ENCODE results near the gene ACKR3.
A peak's percentile ranks its signal among the peaks of the same experiment; 100 is the strongest.

The ACKR3 gene

DNA sequence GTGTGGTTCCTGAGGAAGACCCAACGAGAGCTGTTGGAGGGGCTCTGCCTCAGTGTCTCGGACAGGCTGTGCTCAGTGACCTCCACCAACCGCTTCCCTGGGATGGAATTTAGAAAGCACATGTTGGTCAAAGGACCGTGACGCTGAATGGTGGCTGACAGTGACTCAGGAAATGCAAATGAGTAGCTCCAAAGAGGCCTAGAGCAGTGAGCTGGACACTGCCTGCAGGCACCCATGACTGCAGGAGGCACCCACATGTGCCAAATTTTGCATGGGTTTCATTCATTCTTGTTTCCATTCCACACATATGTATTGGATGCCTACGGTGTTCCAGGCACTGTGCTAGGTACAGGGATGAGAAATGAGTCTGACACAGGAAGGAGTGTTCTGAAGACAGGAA is 46.4 kb downstream of the ACKR3 start:
- no peak for DNase-seq

DNA sequence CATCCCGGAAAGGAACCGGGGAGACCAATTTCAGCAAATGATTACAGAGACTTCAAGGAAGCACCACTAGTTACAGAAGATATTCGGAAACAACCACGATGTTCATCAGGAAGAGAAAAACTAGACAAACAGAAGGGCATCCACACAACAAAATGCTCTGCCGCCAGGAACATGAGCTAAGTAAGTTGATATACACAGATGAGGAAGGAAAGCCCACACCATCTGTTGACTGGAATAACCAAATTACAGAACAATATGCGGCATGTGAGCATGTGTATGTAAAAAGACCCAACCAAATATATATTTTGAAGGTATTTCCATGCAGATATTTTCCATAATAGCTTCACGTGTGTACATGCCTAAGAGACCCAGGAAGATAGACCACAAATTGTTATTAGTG is 47.0 kb downstream of the ACKR3 start:
- DNase-seq: no peak

DNA sequence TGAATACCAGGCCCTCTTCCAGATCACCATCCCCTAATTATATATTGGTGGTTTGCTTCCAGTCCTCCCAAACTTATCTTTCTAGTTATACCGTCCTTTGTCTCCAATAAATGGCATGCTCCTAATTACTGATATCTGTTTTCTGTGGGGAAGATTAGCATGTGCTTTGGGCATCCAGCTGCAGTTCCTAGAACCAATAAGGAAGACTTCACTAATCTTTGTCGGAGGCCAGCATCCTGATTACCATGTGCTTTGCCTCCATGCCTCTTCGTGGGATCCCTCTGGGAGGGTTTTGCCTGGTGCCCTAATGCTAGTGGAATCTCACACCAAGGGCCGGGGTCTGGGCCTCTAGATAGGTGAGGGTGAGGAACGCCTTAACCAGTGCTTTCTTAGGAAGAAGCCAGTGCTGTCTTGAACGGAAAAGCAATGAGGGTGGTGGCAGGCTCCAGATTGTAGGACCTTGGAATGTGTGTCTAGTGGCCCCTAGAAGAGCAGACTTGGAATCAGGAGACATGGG is 47.7 kb downstream of the ACKR3 start:
- DNase-seq: no peak

DNA sequence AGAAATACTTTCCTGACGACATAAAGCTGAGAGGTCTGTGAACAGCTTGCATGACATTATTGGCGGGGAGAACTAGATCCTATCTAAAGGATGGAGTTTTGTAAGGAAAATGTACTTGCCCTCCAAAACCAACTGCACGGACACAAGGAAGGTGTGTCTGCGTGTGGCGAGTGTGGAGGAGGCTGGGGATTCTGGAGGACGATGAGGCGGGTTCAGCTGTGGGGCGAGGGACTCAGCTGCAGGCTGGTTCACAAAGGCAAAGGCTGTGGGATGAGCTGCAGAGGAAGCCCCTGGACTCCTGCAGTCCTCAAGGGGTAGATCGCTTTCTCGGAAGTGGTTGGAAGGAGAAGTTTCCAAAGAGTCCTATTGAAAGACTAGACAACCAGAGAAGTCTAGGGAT is 48.2 kb downstream of the ACKR3 start:
- no peak for DNase-seq

DNA sequence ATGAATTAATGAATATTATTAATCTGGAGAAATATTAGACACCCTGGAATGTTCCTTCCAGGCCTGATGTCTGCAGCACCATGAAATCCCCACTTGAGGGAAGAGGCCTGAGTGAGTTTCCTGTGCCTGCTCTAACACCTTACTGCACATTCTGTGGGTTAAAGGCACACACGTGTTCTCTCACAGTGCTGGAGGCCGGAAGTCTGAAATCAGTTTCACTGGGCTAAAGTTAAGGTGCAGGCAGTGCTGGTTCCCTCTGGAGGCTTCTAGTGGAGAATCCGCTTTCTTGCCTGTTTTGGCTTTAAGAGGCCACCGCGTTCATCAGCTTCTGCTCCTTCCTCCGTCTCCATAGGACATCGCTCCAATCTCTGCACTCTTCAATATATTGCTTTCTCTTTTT is 48.7 kb downstream of the ACKR3 start:
- DNase-seq: no peak

DNA sequence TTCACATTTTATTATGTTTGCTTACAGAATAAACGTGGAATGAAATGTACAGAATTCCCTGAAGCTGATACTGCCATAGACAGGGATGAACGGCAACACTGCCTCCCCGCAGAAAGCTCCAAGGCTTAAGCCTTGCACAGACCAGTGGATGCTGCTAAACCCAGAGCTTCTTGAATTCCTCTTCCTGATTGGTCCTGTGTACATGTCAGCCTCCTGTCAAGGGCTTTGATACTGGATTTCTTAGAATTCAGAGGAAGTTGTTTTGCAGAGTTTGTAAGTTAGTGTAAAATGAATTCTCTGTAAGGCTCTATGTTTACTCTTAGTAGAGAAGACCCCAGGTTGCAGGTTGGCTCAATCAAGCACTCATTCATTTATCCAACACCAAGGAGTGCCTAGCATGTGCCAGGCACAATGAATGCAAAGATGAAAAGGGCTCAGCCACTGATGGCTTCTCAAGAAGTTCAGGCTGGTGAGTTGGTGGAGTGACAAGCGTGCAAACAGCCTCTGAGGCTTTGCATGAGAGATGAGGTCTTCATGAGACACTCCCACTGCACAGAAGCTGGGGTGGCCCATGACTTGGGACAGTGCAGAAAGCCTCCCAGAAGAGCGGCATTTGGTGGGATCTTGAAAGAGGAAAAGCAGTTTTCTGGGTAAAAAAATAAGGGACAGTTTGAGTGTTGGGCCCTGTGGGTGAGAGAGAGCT is 50.4 kb downstream of the ACKR3 start:
- no peak for DNase-seq

DNA sequence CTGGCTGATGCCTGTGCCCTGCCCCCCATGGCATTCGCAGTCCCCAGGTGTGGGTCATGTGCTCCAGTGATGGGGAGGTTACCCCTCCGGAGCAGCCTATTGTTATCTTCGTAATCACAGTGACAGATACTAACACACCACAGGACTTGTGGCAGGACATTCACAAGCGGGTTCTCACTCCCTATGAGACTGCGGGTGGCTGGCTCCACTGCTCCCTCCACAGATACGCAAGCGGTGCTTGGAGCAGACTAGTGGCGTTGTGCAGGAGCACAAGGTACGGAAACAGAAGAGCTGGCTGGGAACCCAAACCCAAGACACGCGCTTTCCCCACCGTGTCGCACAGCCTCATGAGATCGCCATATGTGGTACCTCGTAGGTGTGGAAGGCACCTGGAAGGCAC is 52.2 kb downstream of the ACKR3 start:
- no peak for DNase-seq

DNA sequence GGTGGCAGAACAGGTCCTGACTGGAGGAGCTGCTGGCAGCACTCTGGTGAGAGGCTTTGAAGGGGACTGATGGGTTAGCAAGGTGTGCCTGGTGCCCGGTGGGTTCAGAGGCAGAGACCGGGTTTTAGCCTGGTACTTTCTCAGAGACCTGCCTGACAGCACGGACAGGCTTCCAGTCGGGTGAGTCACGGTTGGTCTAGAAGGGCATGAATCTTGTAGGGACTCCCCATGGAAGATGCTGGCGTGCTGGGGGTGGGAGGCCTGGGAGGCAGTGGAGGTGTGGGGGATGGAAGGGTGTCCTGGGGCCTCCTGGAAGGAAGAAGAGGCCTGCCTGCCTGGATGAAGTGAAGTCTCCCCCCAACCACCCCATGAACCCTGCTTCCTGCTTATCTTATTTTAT is 52.6 kb downstream of the ACKR3 start:
- DNase-seq: no peak

DNA sequence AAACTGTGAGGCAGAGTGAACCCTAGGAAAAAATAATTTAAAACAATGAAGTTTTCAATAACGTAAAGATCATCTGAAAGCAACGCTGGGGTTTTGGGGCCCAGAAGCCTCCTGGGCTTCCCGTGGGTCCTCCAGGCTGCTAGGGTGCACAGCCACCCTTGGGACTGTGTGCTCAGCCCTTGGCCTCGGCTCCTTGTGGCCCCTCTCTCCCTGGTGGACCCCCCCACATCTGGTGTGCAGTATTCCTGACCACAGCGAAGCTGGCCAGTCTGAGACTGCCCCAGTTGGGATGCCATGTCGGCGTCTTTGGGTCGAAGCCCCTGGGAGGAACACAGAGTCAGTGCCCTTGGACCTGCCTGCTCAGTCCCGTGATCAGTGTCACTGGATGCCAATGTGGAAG is 53.0 kb downstream of the ACKR3 start:
- DNase-seq: no peak

DNA sequence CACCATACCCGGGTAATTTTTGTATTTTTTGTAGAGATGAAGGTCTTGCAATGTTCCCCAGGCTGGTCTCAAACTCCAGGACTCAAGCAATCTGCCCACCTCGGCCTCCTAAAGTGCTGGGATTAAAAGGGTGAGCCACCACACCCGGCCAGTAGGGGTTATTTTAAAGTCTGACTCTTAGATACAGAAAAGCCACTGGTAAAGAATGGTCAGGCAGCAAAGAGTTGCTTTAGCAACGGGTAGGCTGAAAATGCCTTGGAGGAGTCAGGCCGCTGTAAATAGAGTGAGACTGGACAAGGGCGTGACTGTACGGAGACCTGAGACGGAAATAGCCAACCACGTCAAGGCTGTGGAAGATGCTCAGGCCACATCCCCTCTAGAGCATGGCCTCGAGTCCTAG is 54.2 kb downstream of the ACKR3 start:
- DNase-seq: no peak

DNA sequence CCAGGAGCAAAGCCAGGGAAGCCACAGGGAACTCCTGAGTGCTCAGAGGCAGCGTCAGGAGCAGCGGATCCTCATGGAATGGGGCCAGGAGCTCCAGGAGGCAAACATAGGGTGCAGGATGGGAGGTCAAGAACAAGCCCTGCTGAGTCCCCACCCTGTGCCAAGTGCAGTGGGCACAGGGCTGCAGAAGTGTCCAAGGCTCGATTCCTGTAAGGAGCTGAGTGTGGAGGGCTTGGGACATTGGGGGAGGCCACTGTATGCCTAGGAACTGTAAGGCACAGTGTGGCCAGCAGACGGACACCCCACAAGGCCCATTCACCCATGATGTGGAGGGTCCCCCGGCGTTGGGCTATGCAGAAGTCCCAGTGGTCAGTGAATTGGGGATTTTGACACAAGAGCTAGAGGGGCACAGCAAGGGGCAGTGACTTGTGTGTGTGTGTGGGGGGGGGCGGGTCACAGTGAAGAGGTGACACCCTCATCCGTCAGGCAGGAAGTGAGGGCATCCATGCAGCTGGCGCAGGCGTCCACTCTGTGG is 55.6 kb downstream of the ACKR3 start:
- DNase-seq: no peak

DNA sequence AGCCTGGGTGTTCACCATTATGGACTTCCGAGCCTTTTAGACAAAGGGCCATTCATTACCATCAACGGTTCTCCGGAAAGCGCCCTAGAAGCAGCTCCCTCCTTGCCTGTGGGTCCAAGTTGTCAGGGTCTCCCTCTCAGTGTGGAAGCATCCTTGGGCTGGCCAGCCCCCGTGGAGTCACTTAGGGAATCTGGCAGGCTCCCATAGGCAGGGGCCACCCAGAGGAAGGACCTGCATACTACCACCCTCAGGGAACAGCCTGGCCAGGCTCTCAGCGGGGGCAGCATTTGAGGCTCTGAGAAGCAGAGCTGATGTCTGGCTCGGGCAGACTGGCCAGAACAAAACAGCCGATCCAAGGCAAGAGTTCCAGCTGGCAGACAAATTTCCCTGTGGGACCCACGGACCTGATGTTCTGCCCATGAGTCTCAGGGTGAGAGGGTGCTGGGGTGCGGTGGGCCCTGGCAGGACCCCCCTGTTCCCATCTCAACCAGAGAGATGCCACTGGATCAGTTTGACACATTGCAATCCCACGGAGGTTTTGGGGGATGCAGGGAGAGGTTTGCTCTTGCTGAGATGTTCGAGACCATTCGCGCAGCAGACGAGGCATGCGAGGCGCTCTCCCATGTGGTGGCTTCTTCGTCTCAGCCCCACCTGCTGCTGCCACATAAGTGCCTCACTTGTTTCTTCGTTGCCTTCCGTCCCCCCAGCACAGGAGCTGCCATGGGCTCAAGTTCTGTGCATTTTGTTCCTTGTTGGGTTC is 56.9 kb downstream of the ACKR3 start:
- no peak for DNase-seq

DNA sequence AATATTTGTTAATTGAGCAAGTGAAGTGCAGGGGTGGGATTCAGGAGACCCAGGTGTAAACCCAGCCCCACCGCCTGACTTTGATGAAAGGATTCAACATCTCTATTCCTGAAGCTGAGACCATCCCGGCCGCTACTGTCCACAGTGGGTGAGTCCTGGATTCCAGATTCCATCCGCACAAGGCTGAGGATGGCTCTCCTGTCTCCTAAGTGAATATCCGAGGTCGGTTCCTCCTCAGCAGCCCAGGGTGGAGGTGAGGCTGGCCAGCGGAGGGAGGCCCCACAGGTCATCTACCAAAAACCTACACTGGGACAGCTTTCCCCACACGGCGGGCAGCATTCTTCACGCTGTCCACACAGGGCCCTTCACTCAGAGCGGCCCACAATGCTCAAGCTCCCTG is 57.6 kb downstream of the ACKR3 start:
- no peak for DNase-seq

DNA sequence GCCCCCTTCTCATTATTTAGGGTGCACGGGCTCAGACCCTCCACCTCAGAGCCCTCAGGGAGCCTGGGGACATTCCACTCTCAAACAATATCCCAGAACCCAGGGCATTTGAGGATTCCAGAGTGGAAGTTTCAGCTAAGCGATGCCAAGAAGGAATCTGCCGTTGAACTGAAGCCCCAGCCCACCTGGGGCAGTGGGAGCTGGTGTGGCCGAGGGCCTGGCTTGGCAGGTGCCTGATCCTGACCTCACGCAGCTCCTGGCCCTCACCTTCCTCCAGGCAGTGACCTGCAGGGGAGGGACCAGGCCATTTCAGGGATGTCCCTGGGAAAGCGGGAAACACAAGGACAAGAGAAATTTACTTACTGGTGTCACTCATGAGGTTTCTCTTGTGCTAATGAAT is 58.2 kb downstream of the ACKR3 start:
- no peak for DNase-seq

DNA sequence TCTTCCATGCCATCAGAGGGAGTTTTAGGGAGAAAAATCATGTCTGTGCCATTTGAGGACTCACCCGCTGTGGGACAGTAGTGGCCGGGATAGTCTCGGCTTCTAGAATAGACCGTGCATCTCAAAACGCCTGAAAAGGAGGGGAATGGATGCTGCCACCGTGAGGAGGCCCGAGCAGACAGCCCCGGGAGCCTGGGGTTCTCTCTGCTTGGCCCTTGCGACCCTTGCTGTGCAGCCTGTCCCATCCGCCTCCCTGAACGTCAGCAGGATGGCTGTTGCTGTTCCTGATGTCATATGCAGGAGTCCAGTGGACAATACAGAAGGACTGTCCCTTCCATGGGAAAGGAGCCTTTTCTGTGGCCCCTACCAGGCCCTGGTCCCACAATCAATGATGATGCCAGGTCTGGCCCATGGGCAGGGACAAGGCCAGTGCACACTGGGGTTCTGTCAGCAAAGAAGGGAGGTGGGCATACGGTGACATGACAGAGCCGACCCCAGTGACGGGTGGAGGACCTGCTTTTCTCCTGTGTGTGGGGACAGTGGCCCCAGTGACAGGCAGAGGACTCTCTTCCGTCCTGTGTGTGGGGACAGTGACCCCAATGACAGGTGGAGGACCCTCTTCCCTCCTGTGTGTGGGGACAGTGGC is 58.8 kb downstream of the ACKR3 start:
- no peak for DNase-seq

DNA sequence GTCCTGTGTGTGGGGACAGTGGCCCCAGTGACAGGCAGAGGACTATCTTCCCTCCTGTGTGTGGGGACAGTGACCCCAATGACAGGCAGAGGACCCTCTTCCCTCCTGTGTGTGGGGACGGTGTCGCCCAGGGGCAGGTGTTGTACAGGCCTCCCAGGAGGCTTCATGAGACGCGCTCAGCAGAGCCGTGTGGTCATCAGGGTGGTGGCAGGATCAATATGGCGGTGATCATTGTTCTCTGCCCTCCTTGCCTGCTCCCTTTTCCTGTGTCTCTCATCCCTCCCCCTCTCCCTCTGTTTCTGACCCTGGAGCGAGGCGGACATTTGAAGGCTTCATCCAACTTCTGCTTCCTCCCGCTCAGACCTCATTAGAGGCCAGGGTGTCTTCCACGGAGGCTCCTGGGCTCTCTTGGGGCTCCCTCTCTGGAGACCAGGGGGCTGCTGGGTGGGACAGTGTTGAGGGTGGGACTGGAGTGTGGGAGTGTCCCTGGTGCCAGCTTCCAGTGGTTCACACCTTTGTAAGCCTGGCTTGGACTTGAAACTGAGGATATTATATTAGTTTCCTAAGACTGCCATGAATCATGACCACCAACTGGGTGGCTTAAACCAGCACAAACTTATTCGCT is 59.5 kb downstream of the ACKR3 start:
- DNase-seq: no peak

DNA sequence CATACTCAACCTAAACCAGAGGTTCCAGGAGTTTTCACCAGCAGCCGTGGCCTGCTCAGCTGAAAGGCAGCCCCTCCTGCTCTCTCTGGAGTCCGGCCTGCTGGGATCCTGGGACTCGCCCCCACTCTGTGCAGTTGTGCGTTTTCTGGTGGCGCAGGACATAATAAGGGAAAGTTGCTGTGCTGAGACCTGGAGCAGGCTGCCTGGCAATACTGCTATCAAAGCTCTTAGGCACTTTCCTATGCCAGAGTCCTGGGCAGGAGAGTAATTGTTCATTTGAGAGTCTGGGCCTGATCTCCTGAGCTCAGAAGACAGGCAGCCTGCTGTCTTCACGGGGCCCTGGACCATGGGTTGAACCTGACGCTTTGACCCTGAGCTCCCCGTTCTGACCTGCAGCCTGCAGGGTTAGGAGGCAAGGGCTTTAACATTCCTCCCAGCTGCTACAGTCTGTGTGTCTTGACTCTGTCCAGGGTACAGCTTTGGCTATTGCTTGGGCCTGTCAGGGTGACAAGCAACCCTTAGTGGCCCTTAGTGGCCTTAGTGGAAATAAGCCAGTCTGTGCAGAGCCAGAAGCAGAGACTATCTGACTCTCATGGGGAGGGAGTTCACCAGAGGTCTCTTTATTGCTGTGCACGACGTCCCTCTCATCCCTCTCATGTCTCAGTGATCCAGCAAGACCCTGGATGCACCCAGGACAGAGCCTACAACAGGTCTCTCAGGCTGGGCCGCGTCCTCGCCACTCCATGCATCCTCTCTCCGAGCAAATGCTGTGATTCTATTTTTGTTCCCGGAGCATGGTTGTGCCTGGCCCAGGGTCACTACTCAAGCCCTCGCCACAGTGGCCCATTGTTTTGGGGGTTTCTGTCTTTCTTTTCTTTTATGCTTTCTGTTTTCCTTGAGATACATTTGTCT is 60.6 kb downstream of the ACKR3 start:
- DNase-seq: no peak

DNA sequence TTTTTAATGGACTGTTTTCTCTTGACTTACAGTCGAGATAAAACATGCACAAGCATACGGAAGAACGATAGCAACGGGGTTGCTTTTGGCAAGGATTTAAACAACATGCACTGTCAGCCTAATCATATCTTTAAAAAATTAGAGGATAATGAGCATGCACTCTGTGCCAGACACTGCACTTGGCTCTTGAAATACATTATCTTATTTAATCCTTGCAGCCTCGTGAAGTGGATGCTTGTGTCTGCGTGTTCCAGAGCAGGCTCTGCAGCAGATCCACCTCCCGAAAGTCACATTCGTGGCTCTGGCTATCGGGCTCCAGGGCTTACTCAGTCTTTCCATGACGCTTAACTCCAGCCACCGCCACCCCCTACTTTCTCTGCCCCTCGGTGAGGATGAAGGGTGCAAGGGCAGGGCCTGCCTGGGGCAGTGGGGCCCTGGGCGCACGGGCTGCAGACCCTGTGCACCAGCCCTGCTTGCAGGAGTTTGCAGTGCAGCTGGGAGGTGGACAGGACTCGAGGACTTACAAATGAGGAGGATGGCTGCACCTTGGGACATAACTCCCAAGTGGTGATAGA is 61.7 kb downstream of the ACKR3 start:
- peak; percentile 9 for DNase-seq

DNA sequence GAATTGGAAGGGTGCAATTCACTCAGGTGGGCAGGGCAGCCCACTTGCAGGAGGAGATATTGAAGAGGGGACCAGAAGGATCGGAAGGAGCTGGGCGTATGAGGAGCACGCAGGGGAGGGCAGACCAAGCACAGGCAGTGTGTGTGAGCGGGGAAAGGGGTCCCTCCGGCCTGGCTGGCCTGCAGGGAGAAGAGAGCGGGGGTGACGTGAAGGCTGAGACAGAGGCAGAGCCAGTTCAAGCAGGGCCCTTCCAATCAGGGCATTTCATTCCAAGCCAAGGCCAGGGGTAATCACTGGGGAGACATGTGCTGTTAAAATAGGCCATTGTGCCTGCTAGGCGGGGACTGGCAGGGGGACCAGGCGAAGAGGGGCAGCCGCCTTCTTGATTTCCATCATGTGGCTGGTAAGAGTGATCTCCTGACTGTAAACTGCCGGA is 62.2 kb downstream of the ACKR3 start:
- no peak for DNase-seq

Measured in NCI-H1436 (cell line).